Measurements from ENCODE around the gene ADORA2A.

Gene ADORA2A

DNA sequence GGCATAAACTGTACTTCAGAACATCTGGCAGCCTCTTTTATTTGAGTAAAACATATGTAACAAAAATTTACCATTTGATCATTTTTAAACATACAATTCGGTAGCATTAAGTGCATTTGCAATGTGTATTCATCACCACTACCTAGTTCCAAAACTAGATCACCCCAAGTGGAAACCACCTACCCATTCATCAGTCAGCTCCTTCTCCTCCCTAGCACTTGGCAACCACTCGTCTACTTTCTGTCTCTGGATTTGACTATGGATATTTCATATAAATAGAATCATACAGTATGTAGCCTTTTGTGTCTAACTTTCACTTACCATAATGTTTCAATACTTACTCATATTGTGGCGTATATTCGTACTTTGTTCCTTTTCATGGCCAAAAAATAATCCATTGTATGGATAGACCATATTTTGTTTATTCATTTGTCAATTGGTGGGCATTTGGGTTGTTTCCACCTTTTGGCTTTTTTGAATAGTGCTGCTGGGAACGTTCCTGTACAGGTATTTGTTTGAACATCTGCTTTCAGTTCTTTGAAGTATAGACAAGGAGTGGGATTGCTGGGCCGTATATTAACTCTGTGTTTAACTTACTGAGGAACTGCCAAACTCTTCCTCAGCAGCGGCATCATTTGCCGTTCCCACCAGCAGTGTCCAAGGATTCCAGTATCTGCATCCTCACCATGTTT is 27.2 kb upstream of the ADORA2A start:
- peaks cover 0 to 21% (median 12%) of the 10 kb centered on the region in 11 experiments; a peak in 14 of 22 replicates for H3K9me3 ChIP-seq (replicated peaks in 1 of 11)
- no peak for TF ChIP-seq Cebpa-rat (IDR thresholded peaks at IDR 0.05)
- peak overlapping the region; percentile 52 to 86 (median 73) for H3K4me2 ChIP-seq
- no peak overlapping the region for H3K4me3 ChIP-seq
- peaks cover 0 to 17% (median 4%) of the 10 kb centered on the region in 11 experiments; a peak in 7 of 22 replicates for H4K20me1 ChIP-seq
- peak overlapping the region in 2 of 11 experiments; percentile 70 to 78; a peak in 2 of 22 replicates for H3K9ac ChIP-seq
- H3K4me1 ChIP-seq = peaks cover 52 to 86% (median 61%) of the 10 kb centered on the region in 10 experiments
- H3K27ac ChIP-seq = peak overlapping the region in 6 of 11 experiments; percentile 22 to 90 (median 62); a peak in 9 of 22 replicates
- no peaks in the 10 kb centered on the region for H3K27me3 ChIP-seq
- peaks cover 31 to 85% (median 68%) of the 10 kb centered on the region in 11 experiments for H3K36me3 ChIP-seq

DNA sequence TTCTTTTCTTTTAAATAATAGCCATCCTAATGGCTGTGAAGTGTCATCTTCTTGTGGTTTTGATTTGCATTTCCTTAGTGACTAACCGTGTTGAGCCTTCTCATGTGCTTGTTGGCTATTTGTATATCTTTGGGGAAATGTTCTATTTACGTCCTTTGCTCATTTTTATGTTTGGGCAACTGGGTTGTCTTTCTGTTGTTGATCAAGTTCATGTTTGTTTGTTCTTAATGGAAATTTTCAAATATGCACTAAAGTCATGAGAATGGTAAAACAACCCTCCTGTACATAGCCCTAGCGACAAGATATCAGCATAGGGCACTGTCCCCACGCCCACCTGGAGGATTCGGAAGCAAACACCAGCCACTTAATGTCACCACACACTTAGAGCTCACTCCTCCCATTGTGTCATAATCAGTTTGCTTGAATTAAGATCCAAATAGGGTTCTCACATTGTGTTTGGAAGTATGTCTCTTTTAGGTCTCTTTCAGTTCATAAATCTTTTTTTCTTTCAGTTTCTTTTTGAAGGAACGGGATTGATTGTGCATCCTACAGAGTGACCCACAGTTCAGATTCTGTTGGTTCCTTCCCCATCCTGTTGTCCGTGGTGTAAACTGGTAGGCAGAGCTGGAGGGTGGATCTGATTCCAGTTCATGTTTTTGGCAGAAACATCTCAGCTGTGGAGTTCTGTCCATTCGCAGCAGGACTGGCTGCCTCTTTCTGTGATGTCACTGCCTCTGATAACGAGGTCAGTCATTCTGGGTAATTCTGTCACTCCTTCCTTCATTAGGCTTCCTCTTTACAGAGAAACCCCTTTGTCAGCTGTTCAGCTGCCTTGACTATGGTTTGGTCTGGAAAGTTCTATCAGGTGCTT is 26.4 kb upstream of the ADORA2A start:
- Histone ChIP-seq H4K20me1 (peaks cover 0 to 19% (median 4%) of the 10 kb centered on the region in 11 experiments; a peak in 8 of 22 replicates), H3K27me3 (no peaks in the 10 kb centered on the region), H3K27ac (peak overlapping the region; percentile 12 to 90 (median 50); a peak in 18 of 22 replicates), H3K36me3 (peaks cover 30 to 85% (median 68%) of the 10 kb centered on the region in 11 experiments), H3K9me3 (replicated peaks in 1 of 11) (peaks cover 0 to 21% (median 13%) of the 10 kb centered on the region in 11 experiments; a peak in 14 of 22 replicates), H3K9ac (peak overlapping the region in 4 of 11 experiments; percentile 20 to 78 (median 68); a peak in 6 of 22 replicates), H3K4me2 (peak overlapping the region; percentile 52 to 86 (median 73)), H3K4me1 (peaks cover 53 to 94% (median 69%) of the 10 kb centered on the region in 10 experiments), H3K4me3 (0 out of 20 replicates have a peak overlapping the region, but pooled peaks of 1 of the 10 experiments have one; percentile 14)
- TF ChIP-seq Cebpa-rat (IDR thresholded peaks at IDR 0.05) = no peak

DNA sequence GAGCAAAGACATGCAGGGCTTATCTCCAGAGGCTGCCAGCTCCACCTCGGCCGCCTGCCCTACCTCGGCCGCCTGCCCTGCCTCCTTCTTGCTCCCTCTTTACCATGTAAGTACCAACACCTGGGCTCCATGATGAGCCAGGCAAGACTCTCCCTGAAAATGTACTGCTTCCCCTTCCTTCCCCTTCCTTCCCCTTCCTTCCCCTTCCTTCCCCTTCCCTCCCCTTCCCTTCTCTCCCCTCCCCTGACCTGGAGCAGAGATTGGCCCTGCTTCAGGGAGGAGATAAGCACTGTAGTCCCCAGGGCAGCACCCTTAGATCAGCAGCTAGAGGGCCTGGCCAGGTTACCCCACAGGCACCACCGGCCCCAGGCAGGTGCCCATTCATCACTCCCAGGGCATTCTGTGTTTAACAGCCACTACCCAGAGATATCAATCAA is 25.4 kb upstream of the ADORA2A start:
- Histone ChIP-seq H3K4me3 (no peak overlapping the region), H4K20me1 (peaks cover 0 to 29% (median 11%) of the 10 kb centered on the region in 11 experiments; a peak in 13 of 22 replicates), H3K27me3 (no peaks in the 10 kb centered on the region), H3K36me3 (peaks cover 24 to 85% (median 64%) of the 10 kb centered on the region in 11 experiments), H3K9me3 (replicated peaks in 1 of 11) (peaks cover 0 to 21% (median 13%) of the 10 kb centered on the region in 11 experiments; a peak in 14 of 22 replicates), H3K27ac (peak overlapping the region in 7 of 11 experiments; percentile 6 to 90 (median 68); a peak in 11 of 22 replicates), H3K9ac (peak overlapping the region in 2 of 11 experiments; percentile 70 to 78; a peak in 5 of 22 replicates), H3K4me1 (peaks cover 63 to 100% (median 79%) of the 10 kb centered on the region in 10 experiments), H3K4me2 (peak overlapping the region; percentile 52 to 86 (median 73))
- TF ChIP-seq Cebpa-rat (IDR thresholded peaks at IDR 0.05) = no peak

DNA sequence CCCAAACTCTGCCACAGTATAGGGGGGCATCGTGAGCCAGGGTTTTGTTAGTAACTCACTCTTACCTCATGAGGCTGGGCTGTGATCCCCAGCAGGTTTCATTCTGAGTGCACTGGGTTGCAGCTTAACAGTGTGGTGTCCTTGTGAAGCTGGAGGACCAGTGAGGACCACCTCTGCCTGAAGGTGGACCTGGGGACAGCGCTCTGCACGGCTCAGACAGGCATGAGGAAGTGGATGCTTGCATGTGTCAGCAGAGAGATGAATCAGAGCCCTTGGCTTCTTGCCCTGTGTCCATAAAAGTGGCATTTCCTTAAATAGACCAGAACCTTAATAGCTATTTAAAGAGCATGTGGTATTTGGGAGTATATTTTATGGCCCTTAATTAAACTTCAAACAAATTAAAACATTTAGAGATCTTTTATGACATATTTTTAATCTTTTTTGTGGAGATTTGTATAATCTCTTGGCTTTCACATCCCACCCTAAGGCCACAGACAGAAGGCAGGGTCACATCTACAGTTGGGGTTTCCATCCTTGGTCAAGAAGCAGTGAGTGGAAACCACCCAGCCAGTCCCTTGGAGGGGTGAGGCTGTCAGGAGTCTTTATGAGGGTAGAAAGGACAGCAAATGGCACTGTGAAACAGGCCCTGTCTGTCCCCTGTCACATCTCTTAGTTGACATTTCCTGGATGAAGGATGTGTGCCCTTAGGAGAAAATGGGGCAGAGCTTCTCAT is 24.8 kb upstream of the ADORA2A start:
- H3K27ac ChIP-seq = peak overlapping the region in 9 of 11 experiments; percentile 7 to 90 (median 50); a peak in 12 of 22 replicates
- H3K27me3 ChIP-seq = no peaks in the 10 kb centered on the region
- no peak overlapping the region for H3K4me3 ChIP-seq
- peaks cover 30 to 85% (median 60%) of the 10 kb centered on the region in 11 experiments for H3K36me3 ChIP-seq
- no peak for TF ChIP-seq Cebpa-rat (IDR thresholded peaks at IDR 0.05)
- H3K4me2 ChIP-seq = peak overlapping the region; percentile 34 to 86 (median 70)
- H3K9ac ChIP-seq = peak overlapping the region in 6 of 11 experiments; percentile 6 to 59 (median 20); a peak in 6 of 22 replicates
- peaks cover 0 to 21% (median 13%) of the 10 kb centered on the region in 11 experiments; a peak in 14 of 22 replicates for H3K9me3 ChIP-seq (replicated peaks in 1 of 11)
- H4K20me1 ChIP-seq = peaks cover 0 to 35% (median 17%) of the 10 kb centered on the region in 11 experiments; a peak in 13 of 22 replicates
- peaks cover 68 to 95% (median 82%) of the 10 kb centered on the region in 10 experiments for H3K4me1 ChIP-seq

DNA sequence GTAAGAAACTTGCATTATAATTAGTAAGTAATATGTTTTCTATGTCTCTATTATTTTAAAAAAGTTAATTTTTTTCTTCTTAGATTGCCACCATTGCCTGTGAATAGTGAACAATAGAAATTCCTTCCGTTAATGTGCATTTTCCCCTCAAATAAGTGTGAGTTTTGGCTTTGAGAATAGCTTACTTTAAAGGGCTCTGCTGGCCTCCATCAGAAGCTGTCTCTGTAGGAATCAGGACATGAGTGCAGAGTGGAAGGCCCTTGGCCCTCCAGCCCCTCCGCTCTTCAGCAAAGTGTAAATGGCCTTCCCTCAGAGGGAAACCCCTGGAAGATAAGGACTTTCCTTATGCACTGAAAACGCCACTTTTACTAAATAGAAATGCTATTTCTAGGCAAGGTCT is 24.1 kb upstream of the ADORA2A start:
- Histone ChIP-seq H3K9me3 (replicated peaks in 1 of 11) (peaks cover 0 to 21% (median 13%) of the 10 kb centered on the region in 11 experiments; a peak in 14 of 22 replicates), H3K4me1 (peaks cover 63 to 88% (median 77%) of the 10 kb centered on the region in 10 experiments), H3K36me3 (peaks cover 32 to 85% (median 60%) of the 10 kb centered on the region in 11 experiments), H4K20me1 (peaks cover 0 to 42% (median 23%) of the 10 kb centered on the region in 11 experiments; a peak in 14 of 22 replicates), H3K9ac (peak overlapping the region in 4 of 11 experiments; percentile 6 to 58 (median 18); a peak in 4 of 22 replicates), H3K27me3 (no peaks in the 10 kb centered on the region), H3K27ac (peak overlapping the region in 4 of 11 experiments; percentile 25 to 90 (median 82); a peak in 7 of 22 replicates), H3K4me3 (no peak overlapping the region), H3K4me2 (peak overlapping the region in 6 of 11 experiments; percentile 55 to 86 (median 76); a peak in 11 of 22 replicates)
- no peak for TF ChIP-seq Cebpa-rat (IDR thresholded peaks at IDR 0.05)

DNA sequence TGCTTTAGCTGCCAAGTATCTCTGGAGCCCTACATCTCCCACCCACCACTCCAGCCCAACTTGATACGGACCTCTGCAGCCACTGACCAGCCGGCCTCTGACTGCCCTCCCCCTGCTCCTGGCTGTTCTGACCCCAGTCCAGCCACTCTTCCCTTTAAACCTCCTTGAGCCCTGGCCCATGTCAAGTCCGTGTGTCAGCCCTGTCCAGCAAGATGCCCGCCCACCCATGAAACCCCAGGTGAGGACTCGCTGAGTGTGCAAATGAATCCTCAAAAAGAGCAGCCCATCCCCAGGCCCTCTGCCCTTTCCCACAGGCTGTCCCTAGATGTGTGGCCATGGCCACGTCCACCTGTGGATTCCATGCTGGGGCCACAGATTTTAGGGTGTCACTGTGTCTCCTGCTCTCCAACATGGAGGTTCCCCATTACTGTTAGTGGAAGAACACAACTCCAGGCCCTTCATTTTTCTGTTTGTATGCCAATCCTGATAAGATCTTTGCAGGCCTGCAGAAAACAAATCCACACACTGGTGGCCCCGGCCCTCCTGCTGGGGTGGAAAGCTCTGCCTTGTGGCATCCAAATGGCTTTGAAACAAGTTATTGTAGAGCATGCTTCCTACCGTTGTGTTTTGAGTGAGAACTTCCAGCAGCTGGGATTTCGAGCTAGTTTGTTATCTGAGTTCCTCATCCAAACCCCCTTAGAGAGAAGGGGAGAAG is 22.7 kb upstream of the ADORA2A start:
- Histone ChIP-seq H3K9ac (no peak overlapping the region), H3K4me2 (peak overlapping the region in 8 of 11 experiments; percentile 26 to 86 (median 33); a peak in 10 of 22 replicates), H3K4me3 (no peak overlapping the region; a peak in 1 of 20 replicates), H3K4me1 (peaks cover 50 to 76% (median 68%) of the 10 kb centered on the region in 10 experiments), H4K20me1 (peaks cover 0 to 54% (median 34%) of the 10 kb centered on the region in 11 experiments; a peak in 16 of 22 replicates), H3K36me3 (peaks cover 40 to 89% (median 62%) of the 10 kb centered on the region in 11 experiments), H3K9me3 (replicated peaks in 1 of 11) (peaks cover 0 to 15% (median 13%) of the 10 kb centered on the region in 11 experiments; a peak in 14 of 22 replicates), H3K27ac (peak overlapping the region in 1 of 11 experiments; percentile 88; a peak in 2 of 22 replicates), H3K27me3 (no peaks in the 10 kb centered on the region)
- no peak for TF ChIP-seq Cebpa-rat (IDR thresholded peaks at IDR 0.05)

All from BLaER1 treated with 17β-estradiol and CSF1 and Interleukin-3, amounts not matched to agents 10 nM and 100 nM (cell line).